AG04450 (cell line): ENCODE results near the gene AP2B1. TPM values are rescaled to one million over a fixed set of nuclear protein-coding genes. Genes with fewer than 3 reads are reported as not detected.

Experiments used
- CTCF ChIA-PET: fragments of 300-600, 350-600 bp; formaldehyde crosslinking; extraction: SDS; loops from one replicate; lab custom pipeline; 2022; ENCODE audit warnings: antibody characterized with exemption, inconsistent platforms; lab: Charles Lee
- POLR2A ChIA-PET: fragments of 350-600 bp; formaldehyde crosslinking; extraction: SDS; loops from one replicate; lab custom pipeline; 2021; ENCODE audit warnings: antibody characterized with exemption, inconsistent platforms; lab: Yijun Ruan, JAX
- DNase-seq: peaks from one replicate; pipeline ENCODE4 v3.0.0-alpha.2; 2011; ENCODE audit warnings: low read depth, low spot score
- H3K27ac ChIP-seq: one replicate; pipeline ENCODE4 v1.5.1; 2012; ENCODE audit warnings: low read depth, low read length, control low read depth
- H3K27me3 ChIP-seq: one replicate; pipeline ENCODE4 v1.6.0; 2012; ENCODE audit warnings: low read length; ENCODE audit not compliant: control insufficient read depth, insufficient read depth
- H3K4me3 ChIP-seq: 2 replicates; pipeline ENCODE4 v1.5.1; 2011; ENCODE audit warnings: mild to moderate bottlenecking, low read depth, low read length, control low read depth
- H3K9me3 ChIP-seq: 2 replicates; pipeline ENCODE4 v1.5.1; 2012; ENCODE audit warnings: low read length; ENCODE audit not compliant: control insufficient read depth, insufficient read depth
- CTCF ChIP-seq: IDR thresholded peaks from 2 replicates; pipeline ENCODE4 v1.5.1; 2011; ENCODE audit warnings: low read depth, low read length, control low read depth, inconsistent platforms
- polyA plus RNA-seq: library from polyadenylated mRNA; depleted of rRNA; stranded (reverse); fragments of >200 nt; gene quantifications from 2 replicates; pipeline ENCODE4 v1.2.3, GENCODE V29; 2011

The AP2B1 gene
- polyA plus RNA-seq, 1 experiment: 258 TPM

- Histone ChIP-seq H3K4me3 (no peak overlapping the region), H3K27ac (no peak overlapping the region), H3K27me3 (no peaks in the 10 kb centered on the region), H3K9me3 (no peaks in the 10 kb centered on the region)
- TF ChIP-seq CTCF: no peak
- DNase-seq: no peak
- CTCF ChIA-PET: interaction anchor here (0.6 to 10.1 kb wide), 2 partner anchors 131 to 919 kb away, joined by 5 to 357 read pairs; no protein-coding TSS in a partner anchor
- POLR2A ChIA-PET: no interaction called here
Observed at GRCh38 chr17:35616536-35616935, 29.4 kb downstream of the AP2B1 start.

GRCh38 chr17:35617505-35617904 lies 30.4 kb downstream of the AP2B1 start:
- Histone ChIP-seq H3K27ac (no peak overlapping the region), H3K4me3 (no peak overlapping the region), H3K9me3 (no peaks in the 10 kb centered on the region), H3K27me3 (no peaks in the 10 kb centered on the region)
- no peak for TF ChIP-seq CTCF
- POLR2A ChIA-PET: no interaction called here
- no peak for DNase-seq
- CTCF ChIA-PET: interaction anchor here (0.7 to 10.1 kb wide), 3 partner anchors 8 to 188 kb away, joined by 3 to 357 read pairs (median 4); no protein-coding TSS in a partner anchor

- Histone ChIP-seq H3K27ac (no peak overlapping the region), H3K9me3 (no peaks in the 10 kb centered on the region), H3K27me3 (no peaks in the 10 kb centered on the region), H3K4me3 (no peak overlapping the region)
- no peak for TF ChIP-seq CTCF
- ChIA-PET POLR2A (interaction anchor here (0.7 kb wide), 1 partner anchor 48 kb away, joined by 3 read pairs; no protein-coding TSS in a partner anchor), CTCF (interaction anchor here (2.1 to 10.1 kb wide), 2 partner anchors 11 to 128 kb away, joined by 9 to 357 read pairs; no protein-coding TSS in a partner anchor)
- no peak for DNase-seq
Observed at GRCh38 chr17:35618628-35619027, 31.5 kb downstream of the AP2B1 start.

GRCh38 chr17:35621768-35622167 lies 34.6 kb downstream of the AP2B1 start:
- CTCF ChIA-PET: interaction anchor here (1.9 to 5.4 kb wide), 2 partner anchors 9 to 126 kb away, joined by 13 to 23 read pairs; no protein-coding TSS in a partner anchor
- no peak for DNase-seq
- no peaks in the 10 kb centered on the region for H3K27me3 ChIP-seq
- POLR2A ChIA-PET: no interaction called here
- H3K4me3 ChIP-seq: no peak overlapping the region
- no peaks in the 10 kb centered on the region for H3K9me3 ChIP-seq
- TF ChIP-seq CTCF: no peak
- no peak overlapping the region for H3K27ac ChIP-seq

GRCh38 chr17:35627417-35627816 lies 40.3 kb downstream of the AP2B1 start:
- no peak overlapping the region for H3K27ac ChIP-seq
- POLR2A ChIA-PET: interaction anchor here (0.5 kb wide), 1 partner anchor 97 kb away, joined by 3 read pairs; no protein-coding TSS in a partner anchor

More at GRCh38 chr17:35627417-35627816, 40.3 kb downstream of the AP2B1 start:
- DNase-seq: no peak
- CTCF ChIA-PET: no interaction called here
- Histone ChIP-seq H3K27me3 (no peaks in the 10 kb centered on the region), H3K9me3 (no peaks in the 10 kb centered on the region), H3K4me3 (no peak overlapping the region)
- no peak for TF ChIP-seq CTCF
